Aorta (tissue), 5 donors: ENCODE measurements around the gene SERPINA10. TPM values are rescaled to one million over a fixed set of nuclear protein-coding genes. Genes with fewer than 3 reads are reported as not detected.
"Not testable (repeated sequence)": the region's sequence is repeated elsewhere in the genome, so short reads cannot be mapped to it uniquely, and the experiment has no call there.

ENCODE experiments used
- ATAC-seq: fragments of 200-7000 bp; cut with Tn5 transposase; one replicate; pipeline ENCODE4 v1.9.1; 2022; ENCODE audit warnings: moderate library complexity; ENCODE audit not compliant: low FRiP score
- DNase-seq, 2 donors: peaks; one replicate each; pipeline ENCODE4 v3.0.0-alpha.2; 2020
- H3K27ac ChIP-seq, 2 donors: one replicate each; pipeline ENCODE4 v1.5.1; 2013; ENCODE audit warnings: low read length in 2 of 2, mild to moderate bottlenecking in 2 of 2, moderate library complexity in 2 of 2, control low read depth in 1 of 2, inconsistent platforms in 1 of 2, low read depth in 1 of 2
- H3K27me3 ChIP-seq, 2 donors: one replicate each; pipeline ENCODE4 v1.6.1; 2013; ENCODE audit warnings: control low read depth in 1 of 2, low read length in 1 of 2, mild to moderate bottlenecking in 1 of 2, moderate library complexity in 1 of 2; ENCODE audit not compliant: insufficient read depth in 2 of 2, control insufficient read depth in 1 of 2
- H3K36me3 ChIP-seq, 2 donors: one replicate each; pipeline ENCODE4 v1.6.1; 2013; ENCODE audit warnings: control low read depth in 1 of 2, low read length in 1 of 2, mild to moderate bottlenecking in 1 of 2; ENCODE audit not compliant: insufficient read depth in 2 of 2, control insufficient read depth in 1 of 2
- H3K4me1 ChIP-seq, 2 donors: one replicate each; pipeline ENCODE4 v1.6.1; 2013; ENCODE audit warnings: low read length in 2 of 2, control low read depth in 1 of 2, mild to moderate bottlenecking in 1 of 2, moderate library complexity in 1 of 2; ENCODE audit not compliant: insufficient read depth in 2 of 2, control insufficient read depth in 1 of 2
- H3K4me3 ChIP-seq, 2 donors: one replicate each; pipeline ENCODE4 v1.5.1; 2013; ENCODE audit warnings: low read length in 2 of 2, control low read depth in 1 of 2, mild to moderate bottlenecking in 1 of 2
- H3K9me3 ChIP-seq: one replicate; pipeline ENCODE4 v1.6.1; 2013; ENCODE audit warnings: mild to moderate bottlenecking, low read length; ENCODE audit not compliant: control insufficient read depth
- WGBS, 2 donors: extraction: QIAGEN DNeasy Blood & Tissue Kit; methylation state at CpG; one replicate each; pipeline ENCODE4 v1.1.7; 2013; 5-methylcytosine and 5-hydroxymethylcytosine counted together
- intact Hi-C, 2 donors: fragments of 100-400 bp; cut with DNase I; formaldehyde crosslinking; loops; one replicate each; pipeline versions ENCODE4 v1.14.2 to v1.15.0; 2022
- polyA plus RNA-seq, 2 donors: library from polyadenylated mRNA; stranded (reverse); fragments of 200-250 nt; gene quantifications; one replicate each; pipeline ENCODE4 v1.2.3, GENCODE V29; 2013
- total RNA-seq, 2 donors: library from RNA; stranded (reverse); fragmentation: NEBNext Ultra II Directional; extraction: Animal tissue kit (Norgen Biotek cat#: 25700); gene quantifications; one replicate each; pipeline ENCODE4 v1.2.1, GENCODE V29; 2021
- donor health status: healthy with polysubstance abuse.
- donor health status: Bipolar disorder and iron deficiency.
- donor health status: DM: no; HTN: no; CAD: no.
- donor health status: DM: no; HTN: no; CAD: no.
- donor health status: DM: yes; HTN: yes; CAD: no.

The SERPINA10 gene
- total and polyA plus RNA-seq, 4 donors = not detected

- Histone ChIP-seq H3K4me1 (no peaks in the 10 kb centered on the region), H3K4me3 (no peak overlapping the region), H3K27me3 (no peaks in the 10 kb centered on the region), H3K27ac (no peak overlapping the region), H3K9me3 (peaks cover 9% of the 10 kb centered on the region), H3K36me3 (no peaks in the 10 kb centered on the region)
- no peak for ATAC-seq
- WGBS, 2 donors = 68% methylated on average over 12 of the region's 12 CpGs
- intact Hi-C loops = no loop called here
- no peak for DNase-seq
These were observed 13.2 kb upstream of the SERPINA10 start for GRCh38 chr14:94306047-94306978.

DNA sequence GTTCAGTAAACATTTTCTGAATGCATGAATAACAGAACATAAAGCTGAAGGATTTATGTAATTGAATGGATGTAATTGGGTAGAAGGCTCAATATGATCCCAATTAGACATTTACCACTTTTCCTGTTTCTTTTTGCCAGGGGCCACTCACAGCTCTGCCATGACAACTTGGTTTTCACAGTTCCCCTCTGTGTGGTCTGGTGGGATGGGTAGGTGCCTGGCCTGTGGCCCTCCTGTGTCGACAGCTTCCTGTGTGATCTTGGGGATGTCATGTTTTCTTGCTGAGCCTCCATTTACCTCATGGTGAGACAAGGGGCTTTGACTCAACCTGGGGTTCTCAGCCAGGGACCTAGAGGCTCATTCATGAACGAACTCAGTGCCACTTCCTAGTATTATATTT, 12.6 kb upstream of the SERPINA10 start:
- intact Hi-C loops = no loop called here
- 72 to 78% methylated on average over 2 of the region's 2 CpGs for WGBS, 2 donors
- ATAC-seq (no peak), DNase-seq (no peak)
- Histone ChIP-seq H3K36me3 (no peaks in the 10 kb centered on the region), H3K9me3 (peaks cover 9% of the 10 kb centered on the region), H3K4me3 (no peak overlapping the region), H3K4me1 (no peaks in the 10 kb centered on the region), H3K27me3 (no peaks in the 10 kb centered on the region), H3K27ac (no peak overlapping the region)

DNA sequence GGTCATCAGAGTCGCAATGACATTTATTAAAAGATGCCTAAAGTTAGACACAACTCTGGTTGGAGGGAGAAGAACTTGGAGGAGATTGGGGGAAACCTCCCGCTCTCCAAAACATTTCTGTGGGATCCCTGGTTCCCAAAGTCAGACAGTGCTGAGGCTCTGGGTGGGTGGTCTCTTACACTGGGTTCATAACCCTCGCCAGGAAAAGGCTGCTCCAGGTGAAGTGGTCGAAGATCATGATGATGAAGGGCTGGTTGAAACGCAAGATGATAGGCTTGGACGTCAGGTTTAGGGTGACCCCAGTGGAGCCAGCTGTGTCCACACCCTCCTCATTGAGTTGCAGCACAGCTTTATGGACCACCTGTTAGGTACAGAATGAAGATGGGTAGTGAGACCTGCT, 11.2 kb upstream of the SERPINA10 start:
- DNase-seq = no peak
- 82 to 88% methylated on average over 6 of the region's 6 CpGs for WGBS, 2 donors

DNA sequence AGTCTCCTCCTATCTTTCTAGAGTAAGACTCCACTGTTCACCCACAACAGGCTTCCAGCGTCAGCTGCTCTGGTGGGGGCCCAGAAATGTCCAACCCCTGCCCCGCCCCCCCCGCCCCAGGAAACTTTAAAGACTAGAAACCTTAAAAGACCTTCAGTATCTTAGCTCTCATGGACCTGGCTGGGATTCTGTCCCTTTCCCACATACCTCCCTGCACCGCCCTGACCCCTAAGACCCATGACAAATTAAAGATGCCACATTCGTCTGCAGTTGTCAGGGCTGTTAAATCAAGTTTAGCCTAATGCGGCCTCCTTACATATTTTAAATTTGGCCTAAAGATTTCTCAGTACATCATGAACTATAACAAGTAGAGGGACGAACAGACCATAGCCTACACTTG, 10.0 kb upstream of the SERPINA10 start:
- intact Hi-C loops = no loop called here
- H3K9me3 ChIP-seq = peaks cover 6% of the 10 kb centered on the region
- H3K27me3 ChIP-seq = no peaks in the 10 kb centered on the region
- no peaks in the 10 kb centered on the region for H3K36me3 ChIP-seq
- 69% methylated on average over 7 of the region's 7 CpGs for WGBS, 2 donors
- no peak overlapping the region for H3K4me3 ChIP-seq
- H3K4me1 ChIP-seq = no peaks in the 10 kb centered on the region
- no peak for ATAC-seq
- no peak overlapping the region for H3K27ac ChIP-seq
- DNase-seq = no peak

More for the DNA sequence above, 11.2 kb upstream of the SERPINA10 start:
- ATAC-seq = no peak
- Histone ChIP-seq H3K27me3 (no peaks in the 10 kb centered on the region), H3K4me1 (no peaks in the 10 kb centered on the region), H3K4me3 (no peak overlapping the region), H3K27ac (no peak overlapping the region), H3K9me3 (peaks cover 7% of the 10 kb centered on the region), H3K36me3 (no peaks in the 10 kb centered on the region)
- intact Hi-C loops = no loop called here

DNA sequence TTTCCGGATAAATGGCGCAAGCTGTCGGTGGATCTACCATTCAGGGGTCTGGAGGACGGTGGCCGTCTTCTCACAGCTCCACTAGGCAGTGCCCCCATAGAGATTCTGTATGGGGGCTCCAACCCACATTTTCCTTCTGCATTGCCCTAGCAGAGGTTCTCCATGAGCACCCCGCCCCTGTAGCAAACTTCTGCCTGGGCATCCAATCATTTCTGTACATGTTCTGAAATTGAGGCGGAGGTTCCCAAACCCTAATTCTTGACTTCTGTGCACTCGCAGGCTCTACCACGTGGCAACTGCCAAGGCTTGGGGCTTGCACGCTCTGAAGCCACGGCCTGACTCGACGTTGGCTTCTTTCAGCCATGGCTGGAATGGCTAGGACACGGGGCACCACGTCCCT, 5.1 kb upstream of the SERPINA10 start:
- no peaks in the 10 kb centered on the region for H3K4me1 ChIP-seq
- H3K36me3 ChIP-seq = no peaks in the 10 kb centered on the region
- peaks cover 3% of the 10 kb centered on the region for H3K9me3 ChIP-seq
- no peak for ATAC-seq
- H3K27ac ChIP-seq = no peak overlapping the region
- intact Hi-C loops = no loop called here
- 90 to 93% methylated on average over 15 of the region's 15 CpGs for WGBS, 2 donors
- H3K4me3 ChIP-seq = no peak overlapping the region
- no peaks in the 10 kb centered on the region for H3K27me3 ChIP-seq
- no peak for DNase-seq

GRCh38 chr14:94296181-94296545, 3.1 kb upstream of the SERPINA10 start:
- DNase-seq, H3K9me3 ChIP-seq, H3K36me3 ChIP-seq, H3K4me1 ChIP-seq, H3K4me3 ChIP-seq, H3K27me3 ChIP-seq, ATAC-seq, intact Hi-C loops, H3K27ac ChIP-seq: not testable (repeated sequence)
- WGBS, 2 donors = 65 to 70% methylated on average over 4 of the region's 4 CpGs

DNA sequence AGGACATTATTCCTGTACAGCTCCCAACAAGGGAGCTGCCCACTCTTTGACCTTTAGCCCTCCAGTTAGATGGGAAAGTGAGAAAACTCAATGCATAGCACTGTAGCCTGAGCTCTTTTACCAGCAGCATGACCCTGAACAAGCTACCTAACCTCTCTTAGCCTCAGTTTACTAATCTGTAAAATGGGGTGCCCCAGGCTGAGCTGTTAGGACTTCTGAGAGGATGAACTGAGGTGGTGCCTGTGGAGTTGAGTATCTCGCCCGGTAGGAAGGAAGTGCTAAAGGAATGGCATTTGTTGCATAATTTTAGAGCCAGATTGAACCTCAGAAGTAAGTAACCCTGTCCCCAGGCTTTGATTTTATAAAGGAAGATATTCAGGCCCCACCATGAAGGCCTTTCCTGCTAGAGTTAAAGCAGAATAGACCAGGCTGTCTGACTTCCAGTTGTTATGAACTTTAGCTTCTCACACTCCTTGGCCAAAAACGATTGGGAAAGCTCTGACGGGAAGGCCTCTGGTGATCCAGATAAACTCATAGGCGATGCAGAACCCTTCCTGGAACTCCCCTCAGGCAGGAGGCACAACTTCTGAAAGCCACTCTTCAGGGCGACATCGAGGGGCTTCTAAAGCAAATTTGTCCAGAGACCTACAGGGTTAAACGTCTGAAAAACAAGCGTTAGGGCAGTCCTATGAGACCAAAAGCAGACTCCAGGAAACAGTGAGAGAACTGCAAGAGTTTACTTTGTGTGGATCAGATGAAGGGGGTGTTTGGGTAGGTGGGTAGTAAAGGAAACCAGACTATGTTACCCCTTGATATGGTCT, 2.5 kb upstream of the SERPINA10 start:
- no peak for ATAC-seq
- Histone ChIP-seq H3K27ac (no peak overlapping the region), H3K9me3 (peaks cover 3% of the 10 kb centered on the region), H3K36me3 (no peaks in the 10 kb centered on the region), H3K4me3 (no peak overlapping the region), H3K4me1 (no peaks in the 10 kb centered on the region), H3K27me3 (no peaks in the 10 kb centered on the region)
- intact Hi-C loops = no loop called here
- WGBS, 2 donors = 66 to 68% methylated on average over 9 of the region's 9 CpGs
- DNase-seq = no peak

DNA sequence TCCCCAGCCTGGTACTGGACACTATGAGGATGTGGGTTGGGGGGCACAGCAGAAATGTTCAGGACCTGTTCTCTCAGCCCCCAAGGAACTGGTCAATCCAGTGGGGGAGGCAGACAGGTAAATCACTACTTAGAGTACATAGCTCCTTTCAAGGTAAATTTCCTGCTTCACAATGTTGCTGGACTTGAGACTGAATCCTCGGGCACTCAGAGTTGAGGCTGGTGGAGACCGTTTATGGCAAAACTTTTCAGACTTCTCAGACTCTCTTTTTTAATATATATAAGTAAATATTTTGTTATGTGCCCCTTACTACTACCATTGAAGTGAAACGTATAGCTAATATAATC, 483 bp upstream of the SERPINA10 start:
- Histone ChIP-seq H3K36me3 (no peaks in the 10 kb centered on the region), H3K27ac (no peak overlapping the region), H3K4me1 (no peaks in the 10 kb centered on the region), H3K27me3 (no peaks in the 10 kb centered on the region), H3K4me3 (no peak overlapping the region), H3K9me3 (peaks cover 3% of the 10 kb centered on the region)
- DNase-seq (no peak), ATAC-seq (no peak)
- intact Hi-C loops = no loop called here
- WGBS, 2 donors = 59 to 73% methylated on average over 3 of the region's 3 CpGs

DNA sequence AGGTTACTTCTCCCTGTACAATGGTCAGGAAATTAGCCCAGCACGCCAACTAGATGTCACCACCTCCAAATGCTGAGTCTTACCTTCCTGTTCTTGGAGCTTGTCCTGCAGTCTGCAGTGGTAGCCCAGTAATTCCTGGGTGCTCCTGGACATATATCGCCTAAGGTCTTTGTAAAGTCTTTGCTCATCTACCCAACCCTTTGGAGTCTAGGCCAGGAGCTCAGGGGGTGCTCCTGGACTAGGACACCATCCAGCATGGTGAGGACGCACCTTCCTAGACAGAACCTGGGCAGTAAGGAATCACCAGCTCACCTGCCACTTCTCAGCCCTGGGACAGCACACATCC, 569 bp downstream of the SERPINA10 start:
- no peak overlapping the region for H3K27ac ChIP-seq
- intact Hi-C loops = no loop called here

More for the DNA sequence above, 569 bp downstream of the SERPINA10 start:
- WGBS, 2 donors = 90 to 93% methylated on average over 3 of the region's 3 CpGs
- H3K4me1 ChIP-seq = no peaks in the 10 kb centered on the region
- no peak for DNase-seq
- no peaks in the 10 kb centered on the region for H3K36me3 ChIP-seq
- no peaks in the 10 kb centered on the region for H3K27me3 ChIP-seq
- ATAC-seq = no peak
- no peak overlapping the region for H3K4me3 ChIP-seq
- H3K9me3 ChIP-seq = peaks cover 2% of the 10 kb centered on the region
